Natural killer cell (primary cell): Measurements from ENCODE around the gene SERTAD4. TPM values are rescaled to one million over a fixed set of nuclear protein-coding genes. Genes with fewer than 3 reads are reported as not detected.

ENCODE experiments used
- ATAC-seq, 3 donors: fragments of 150-1000 bp in 2 of 3; fragments of 200-7000 bp in 1 of 3; cut with Tn5 transposase; 1 replicate in 1 of 3; 2 replicates in 2 of 3; pipeline ENCODE4 v1.10.0; 2021; ENCODE audit warnings: mild to moderate bottlenecking in 2 of 3, moderate library complexity in 2 of 3
- DNase-seq, 2 donors: peaks; one replicate each; pipeline versions ENCODE4 v3.0.0 to v3.0.0-alpha.2; 2013 to 2021; ENCODE audit warnings: mixed read lengths in 1 of 2
- H3K27ac ChIP-seq: one replicate; pipeline ENCODE4 v1.5.1; 2013; ENCODE audit warnings: mild to moderate bottlenecking, low read length
- H3K27me3 ChIP-seq: one replicate; pipeline ENCODE4 v1.6.1; 2013; ENCODE audit warnings: low read length; ENCODE audit not compliant: control insufficient read depth, insufficient read depth
- H3K36me3 ChIP-seq: one replicate; pipeline ENCODE4 v1.6.1; 2013; ENCODE audit warnings: low read length; ENCODE audit not compliant: control insufficient read depth, insufficient read depth
- H3K4me1 ChIP-seq: one replicate; pipeline ENCODE4 v1.6.1; 2013; ENCODE audit warnings: low read length; ENCODE audit not compliant: control insufficient read depth, insufficient read depth
- H3K4me3 ChIP-seq: one replicate; pipeline ENCODE4 v1.5.1; 2013; ENCODE audit warnings: low read length
- H3K9me3 ChIP-seq: one replicate; pipeline ENCODE4 v1.6.1; 2013; ENCODE audit warnings: low read length; ENCODE audit not compliant: control insufficient read depth, insufficient read depth
- H3K27ac Mint-ChIP-seq, 2 donors: one replicate each; pipeline ENCODE4 v1.8.0; 2022; ENCODE audit warnings: mild to moderate bottlenecking in 2 of 2, mixed read lengths in 2 of 2, moderate library complexity in 1 of 2
- H3K27me3 Mint-ChIP-seq, 2 donors: one replicate each; pipeline ENCODE4 v1.8.0; 2022; ENCODE audit warnings: low read depth in 2 of 2, mixed read lengths in 2 of 2
- H3K36me3 Mint-ChIP-seq: one replicate; pipeline ENCODE4 v1.8.0; 2022; ENCODE audit warnings: mixed read lengths
- H3K4me1 Mint-ChIP-seq, 2 donors: one replicate each; pipeline ENCODE4 v1.8.0; 2022; ENCODE audit warnings: mixed read lengths in 2 of 2
- H3K4me3 Mint-ChIP-seq: one replicate; pipeline ENCODE4 v1.8.0; 2022; ENCODE audit warnings: mild to moderate bottlenecking, moderate library complexity, mixed read lengths
- H3K9me3 Mint-ChIP-seq, 2 donors: one replicate each; pipeline ENCODE4 v1.8.0; 2022; ENCODE audit warnings: mixed read lengths in 2 of 2
- WGBS: methylation state at CpG from one replicate; pipeline ENCODE4 v1.1.7; 2013; ENCODE audit warnings: missing lambda C conversion rate; ENCODE audit not compliant: insufficient coverage; 5-methylcytosine and 5-hydroxymethylcytosine counted together
- intact Hi-C: fragments of 100-400 bp; cut with micrococcal nuclease; formaldehyde crosslinking; loops from one replicate; pipeline ENCODE4 v1.14.2; 2022
- total RNA-seq, 4 donors: library from RNA; stranded (reverse); fragments of 120-200 nt in 1 of 4; gene quantifications; one replicate each; pipeline versions ENCODE4 v1.2.3 to v1.2.4, GENCODE V29; 2013 to 2022
- TF ChIP-seq, protein P1 (sequence below): fragments of 200-600 bp; IDR thresholded peaks from one replicate; pipeline ENCODE4 v1.8.0; 2022; ENCODE audit warnings: antibody characterized with exemption

The SERTAD4 gene
- total RNA-seq, 3 donors from 2014 or later (not counting 1 experiment from before 2014, with no cell fraction given): not detected

DNA sequence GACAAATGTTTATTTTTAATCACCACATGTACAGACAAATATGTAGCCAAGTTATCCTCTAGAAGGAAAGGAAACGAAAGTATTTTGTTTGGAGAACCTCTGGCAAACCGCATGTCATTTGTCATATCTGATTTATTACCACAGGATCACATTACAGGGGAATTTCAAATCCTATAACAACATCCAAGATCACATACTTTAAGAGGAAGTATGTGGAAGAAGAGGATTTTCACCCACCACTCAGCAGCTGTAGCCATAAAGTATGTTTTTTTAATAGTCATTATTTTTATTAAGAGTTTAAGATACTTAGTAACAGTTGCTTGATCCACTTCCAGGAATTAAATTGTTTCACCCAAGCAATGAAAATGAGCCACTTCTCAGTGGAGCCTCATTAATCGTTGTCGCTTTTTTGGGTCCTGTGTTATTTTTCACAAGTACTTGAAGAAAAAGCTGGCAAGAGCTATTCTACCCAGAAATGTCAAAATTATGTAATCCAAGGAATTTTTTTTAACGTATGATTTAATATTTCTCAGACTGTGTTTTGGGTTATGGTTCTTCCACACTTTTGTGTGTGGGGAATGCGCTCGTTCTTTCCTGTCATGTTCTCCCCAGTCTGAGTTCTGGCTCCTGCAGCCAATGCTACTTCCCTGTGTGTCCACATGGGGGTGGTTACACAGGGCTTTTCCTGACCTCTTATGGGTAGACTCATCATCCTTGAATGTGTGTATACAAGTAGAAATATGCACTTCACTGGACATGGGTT is 6.9 kb downstream of the SERTAD4 start:
- Histone ChIP-seq H3K27ac (no peak overlapping the region), H3K9me3 (no peaks in the 10 kb centered on the region), H3K4me1 (no peaks in the 10 kb centered on the region), H3K4me3 (no peak overlapping the region), H3K36me3 (no peaks in the 10 kb centered on the region), H3K27me3 (peaks cover 19% of the 10 kb centered on the region)
- H3K27me3 Mint-ChIP-seq: peaks cover 37 to 67% of the 10 kb centered on the region in 2 donors
- peaks cover 0 to 2% of the 10 kb centered on the region in 2 donors for H3K4me1 Mint-ChIP-seq
- WGBS: 85% methylated on average over 6 of the region's 7 CpGs
- no peaks in the 10 kb centered on the region for H3K36me3 Mint-ChIP-seq
- H3K27ac Mint-ChIP-seq: no peak overlapping the region
- TF ChIP-seq, protein P1, sequence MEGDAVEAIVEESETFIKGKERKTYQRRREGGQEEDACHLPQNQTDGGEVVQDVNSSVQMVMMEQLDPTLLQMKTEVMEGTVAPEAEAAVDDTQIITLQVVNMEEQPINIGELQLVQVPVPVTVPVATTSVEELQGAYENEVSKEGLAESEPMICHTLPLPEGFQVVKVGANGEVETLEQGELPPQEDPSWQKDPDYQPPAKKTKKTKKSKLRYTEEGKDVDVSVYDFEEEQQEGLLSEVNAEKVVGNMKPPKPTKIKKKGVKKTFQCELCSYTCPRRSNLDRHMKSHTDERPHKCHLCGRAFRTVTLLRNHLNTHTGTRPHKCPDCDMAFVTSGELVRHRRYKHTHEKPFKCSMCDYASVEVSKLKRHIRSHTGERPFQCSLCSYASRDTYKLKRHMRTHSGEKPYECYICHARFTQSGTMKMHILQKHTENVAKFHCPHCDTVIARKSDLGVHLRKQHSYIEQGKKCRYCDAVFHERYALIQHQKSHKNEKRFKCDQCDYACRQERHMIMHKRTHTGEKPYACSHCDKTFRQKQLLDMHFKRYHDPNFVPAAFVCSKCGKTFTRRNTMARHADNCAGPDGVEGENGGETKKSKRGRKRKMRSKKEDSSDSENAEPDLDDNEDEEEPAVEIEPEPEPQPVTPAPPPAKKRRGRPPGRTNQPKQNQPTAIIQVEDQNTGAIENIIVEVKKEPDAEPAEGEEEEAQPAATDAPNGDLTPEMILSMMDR: no peak
- intact Hi-C loops: no loop called here
- DNase-seq (no peak), ATAC-seq (no peak)
- H3K4me3 Mint-ChIP-seq: no peak overlapping the region
- no peaks in the 10 kb centered on the region for H3K9me3 Mint-ChIP-seq

DNA sequence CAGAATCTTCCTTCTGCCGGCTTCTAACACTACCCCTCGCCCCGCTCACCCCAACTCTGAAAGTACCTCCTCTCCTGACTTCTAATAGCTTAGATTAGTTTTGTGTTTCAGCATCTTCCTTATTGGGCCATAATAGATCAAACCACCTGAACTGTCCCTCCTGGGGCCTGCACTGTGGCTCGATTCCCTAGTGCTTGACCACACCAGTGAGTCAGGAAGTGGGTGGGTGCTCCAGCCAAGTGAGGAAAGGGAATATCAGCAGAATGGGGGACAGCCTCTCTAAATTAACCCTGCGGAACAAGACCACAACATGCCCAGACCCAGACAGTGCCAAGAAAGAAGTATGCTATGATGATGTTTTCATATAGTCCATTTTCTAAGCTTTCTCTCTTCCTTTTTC is 8.5 kb downstream of the SERTAD4 start:
- TF ChIP-seq, protein P1: no peak
- no peak overlapping the region for H3K4me3 ChIP-seq
- H3K27ac ChIP-seq: no peak overlapping the region
- H3K4me3 Mint-ChIP-seq: no peak overlapping the region
- DNase-seq (no peak), ATAC-seq (no peak)
- no peaks in the 10 kb centered on the region for H3K36me3 Mint-ChIP-seq
- H3K36me3 ChIP-seq: no peaks in the 10 kb centered on the region
- H3K27me3 Mint-ChIP-seq: peaks cover 34 to 63% of the 10 kb centered on the region in 2 donors
- H3K4me1 ChIP-seq: no peaks in the 10 kb centered on the region
- H3K27me3 ChIP-seq: peaks cover 16% of the 10 kb centered on the region
- H3K9me3 ChIP-seq: no peaks in the 10 kb centered on the region
- H3K4me1 Mint-ChIP-seq: no peaks in the 10 kb centered on the region
- no peak overlapping the region for H3K27ac Mint-ChIP-seq
- intact Hi-C loops: no loop called here
- WGBS: 84% methylated on average over 5 of the region's 5 CpGs
- H3K9me3 Mint-ChIP-seq: no peaks in the 10 kb centered on the region

DNA sequence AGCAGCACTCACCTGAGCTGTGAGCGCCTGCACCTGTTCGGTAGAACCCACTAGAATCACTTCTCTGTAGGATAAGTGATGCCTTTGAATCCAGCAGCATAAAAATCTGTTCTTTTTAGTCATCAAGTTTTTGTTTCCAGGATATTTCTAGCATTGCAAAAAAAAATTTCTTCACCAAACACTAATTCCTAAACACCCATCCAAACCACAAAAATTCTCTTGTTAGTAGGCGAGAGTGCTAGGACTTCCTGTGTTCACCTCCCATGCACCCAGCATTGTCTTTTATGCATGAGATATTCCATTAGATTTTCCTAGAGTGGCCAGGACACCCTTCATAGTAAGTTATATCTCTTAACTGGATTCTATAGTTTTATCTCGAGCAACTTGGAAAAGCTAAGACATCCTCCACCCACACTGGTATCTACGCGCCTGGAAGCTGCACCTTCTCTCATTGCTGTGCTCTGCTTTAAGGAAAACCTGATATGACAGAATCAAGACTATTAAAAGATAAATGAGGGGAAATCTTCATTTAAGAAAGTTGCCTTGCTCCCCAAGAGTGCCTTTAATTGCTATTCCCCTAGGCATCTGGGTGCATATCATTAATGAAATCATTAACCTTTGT is 12.3 kb downstream of the SERTAD4 start:
- Histone ChIP-seq H3K4me1 (no peaks in the 10 kb centered on the region), H3K4me3 (no peak overlapping the region), H3K27me3 (peaks cover 24% of the 10 kb centered on the region), H3K9me3 (no peaks in the 10 kb centered on the region), H3K27ac (no peak overlapping the region), H3K36me3 (no peaks in the 10 kb centered on the region)
- Mint-ChIP-seq H3K4me3 (no peak overlapping the region), H3K27ac (no peak overlapping the region), H3K4me1 (no peaks in the 10 kb centered on the region), H3K36me3 (no peaks in the 10 kb centered on the region), H3K27me3 (peaks cover 32 to 60% of the 10 kb centered on the region in 2 donors), H3K9me3 (no peaks in the 10 kb centered on the region)
- 78% methylated on average over 3 of the region's 6 CpGs for WGBS
- ATAC-seq (no peak), DNase-seq (no peak)
- intact Hi-C loops: no loop called here
- TF ChIP-seq, protein P1: no peak
